ENCODE results near the gene PRG2. TPM values are rescaled to one million over a fixed set of nuclear protein-coding genes. Genes with fewer than 3 reads are reported as not detected.
A peak's percentile ranks its signal among the peaks of the same experiment; 100 is the strongest.

Gene PRG2
- total RNA-seq, 1 experiment from 2014 or later, result not detected

- no TSS peak for BruUV-seq (replicated peaks)
These were observed 661 bp upstream of the PRG2 start for GRCh38 chr11:57391111-57391510.

DNA sequence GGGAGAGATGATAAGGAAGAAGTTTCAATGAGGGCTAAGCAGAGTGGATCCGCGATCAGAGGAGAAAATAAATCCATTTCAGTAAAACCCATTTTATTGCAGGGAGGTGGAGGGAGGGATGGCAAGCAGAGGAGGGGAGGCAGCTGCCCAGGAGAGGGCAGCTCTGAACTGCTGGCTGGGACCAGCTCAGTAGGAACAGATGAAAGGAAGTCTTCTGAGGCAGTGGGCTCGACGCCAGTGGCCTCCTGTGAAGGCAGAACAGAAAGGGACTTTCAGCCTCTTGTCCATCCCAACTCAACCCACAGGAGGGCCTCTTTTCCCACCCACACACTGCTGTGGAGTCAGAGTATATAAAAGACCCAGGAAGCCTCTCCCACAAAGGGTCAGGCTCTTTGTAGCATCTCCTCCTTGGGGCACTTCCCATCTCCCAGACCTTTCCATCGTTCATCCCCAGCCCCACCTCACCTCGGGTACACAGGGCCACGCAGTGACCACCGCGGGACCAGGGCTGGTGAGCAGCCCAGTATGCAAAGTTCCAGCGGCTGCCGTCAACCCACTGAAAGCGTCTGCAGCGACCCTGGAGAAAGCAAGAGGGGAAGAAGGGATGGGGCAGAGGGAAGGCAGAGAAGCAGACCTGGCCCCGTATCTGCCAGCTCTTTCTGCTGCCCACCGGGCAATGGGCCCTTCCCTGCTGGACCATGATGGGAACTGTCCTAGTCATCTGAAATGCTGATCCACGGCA lies 3.0 kb downstream of the PRG2 start:
- ChIA-PET POLR2A (ENCODE audit: unreplicated experiment) (no interaction called here), CTCF (interaction anchor here (0.6 to 0.7 kb wide), 2 partner anchors 71 kb away, joined by 3 to 10 read pairs; no protein-coding TSS in a partner anchor)
- no peak for TF ChIP-seq EZH2 (IDR thresholded peaks at IDR 0.05; ENCODE audit: low read length, unreplicated experiment)
- TF ChIP-seq, protein P1, sequence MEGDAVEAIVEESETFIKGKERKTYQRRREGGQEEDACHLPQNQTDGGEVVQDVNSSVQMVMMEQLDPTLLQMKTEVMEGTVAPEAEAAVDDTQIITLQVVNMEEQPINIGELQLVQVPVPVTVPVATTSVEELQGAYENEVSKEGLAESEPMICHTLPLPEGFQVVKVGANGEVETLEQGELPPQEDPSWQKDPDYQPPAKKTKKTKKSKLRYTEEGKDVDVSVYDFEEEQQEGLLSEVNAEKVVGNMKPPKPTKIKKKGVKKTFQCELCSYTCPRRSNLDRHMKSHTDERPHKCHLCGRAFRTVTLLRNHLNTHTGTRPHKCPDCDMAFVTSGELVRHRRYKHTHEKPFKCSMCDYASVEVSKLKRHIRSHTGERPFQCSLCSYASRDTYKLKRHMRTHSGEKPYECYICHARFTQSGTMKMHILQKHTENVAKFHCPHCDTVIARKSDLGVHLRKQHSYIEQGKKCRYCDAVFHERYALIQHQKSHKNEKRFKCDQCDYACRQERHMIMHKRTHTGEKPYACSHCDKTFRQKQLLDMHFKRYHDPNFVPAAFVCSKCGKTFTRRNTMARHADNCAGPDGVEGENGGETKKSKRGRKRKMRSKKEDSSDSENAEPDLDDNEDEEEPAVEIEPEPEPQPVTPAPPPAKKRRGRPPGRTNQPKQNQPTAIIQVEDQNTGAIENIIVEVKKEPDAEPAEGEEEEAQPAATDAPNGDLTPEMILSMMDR (conservative IDR thresholded peaks at IDR 0.05; ENCODE audit: low read depth, low read length), result peak; percentile 44
- TF ChIP-seq EZH2phosphoT487 (IDR thresholded peaks at IDR 0.05; ENCODE audit: borderline replicate concordance, low read length), result no peak
- no peak overlapping the region for H3K4me2 ChIP-seq (ENCODE audit: low read length)
- BruUV-seq (replicated peaks), result no TSS peak
- no peak overlapping the region for H2AFZ ChIP-seq (ENCODE audit: low read length)
- DNase-seq (peak; percentile 39), ATAC-seq (peak; percentile 50)
- intact Hi-C loops (cut with micrococcal nuclease), result no loop called here
- no peak overlapping the region for H3K9ac ChIP-seq (ENCODE audit: low read length)
- no peaks in the 10 kb centered on the region for H3F3A ChIP-seq (ENCODE audit: low read length, unreplicated experiment)
- no peaks in the 10 kb centered on the region for H3K36me3 ChIP-seq (ENCODE audit: low read depth, low read length)
- no peaks in the 10 kb centered on the region for H3K4me1 ChIP-seq (ENCODE audit: insufficient read depth, low read length)
- H3K27ac ChIP-seq (ENCODE audit: low read length), result no peak overlapping the region
- peaks cover 61% of the 10 kb centered on the region for H3K27me3 ChIP-seq (ENCODE audit: low read length)
- no peaks in the 10 kb centered on the region for H3K9me3 ChIP-seq (ENCODE audit: low read length)
- H3K9me2 ChIP-seq (replicated peaks; ENCODE audit: low read length), result no peaks in the 10 kb centered on the region
- H4K20me1 ChIP-seq (ENCODE audit: low read length), result no peaks in the 10 kb centered on the region
- H3K4me3 ChIP-seq (ENCODE audit: low read length), result no peak overlapping the region
- H3K79me2 ChIP-seq (ENCODE audit: low read length), result no peaks in the 10 kb centered on the region

More at GRCh38 chr11:57391111-57391510, 661 bp upstream of the PRG2 start:
- H4K20me1 ChIP-seq (ENCODE audit: low read length), result no peaks in the 10 kb centered on the region
- no peak overlapping the region for H3K4me2 ChIP-seq (ENCODE audit: low read length)
- CTCF ChIA-PET, result no interaction called here
- H3F3A ChIP-seq (ENCODE audit: low read length, unreplicated experiment), result no peaks in the 10 kb centered on the region
- TF ChIP-seq, protein P1 (conservative IDR thresholded peaks at IDR 0.05; ENCODE audit: low read depth, low read length), result no peak
- TF ChIP-seq EZH2phosphoT487 (IDR thresholded peaks at IDR 0.05; ENCODE audit: borderline replicate concordance, low read length), result no peak
- TF ChIP-seq EZH2 (IDR thresholded peaks at IDR 0.05; ENCODE audit: low read length, unreplicated experiment), result no peak
- DNase-seq (no peak), ATAC-seq (no peak)
- H3K4me3 ChIP-seq (ENCODE audit: low read length), result no peak overlapping the region
- POLR2A ChIA-PET (ENCODE audit: unreplicated experiment), result no interaction called here
- H3K79me2 ChIP-seq (ENCODE audit: low read length), result no peaks in the 10 kb centered on the region
- no peak overlapping the region for H3K9ac ChIP-seq (ENCODE audit: low read length)
- peaks cover 35% of the 10 kb centered on the region for H3K27me3 ChIP-seq (ENCODE audit: low read length)
- H3K4me1 ChIP-seq (ENCODE audit: insufficient read depth, low read length), result no peaks in the 10 kb centered on the region
- H3K9me2 ChIP-seq (replicated peaks; ENCODE audit: low read length), result no peaks in the 10 kb centered on the region
- H3K9me3 ChIP-seq (ENCODE audit: low read length), result no peaks in the 10 kb centered on the region
- intact Hi-C loops (cut with micrococcal nuclease), result no loop called here
- H3K36me3 ChIP-seq (ENCODE audit: low read depth, low read length), result no peaks in the 10 kb centered on the region
- no peak overlapping the region for H3K27ac ChIP-seq (ENCODE audit: low read length)
- no peak overlapping the region for H2AFZ ChIP-seq (ENCODE audit: low read length)
